K562 (cell line): Measurements from ENCODE around the gene AMIGO3. TPM values are rescaled to one million over a fixed set of nuclear protein-coding genes. Genes with fewer than 3 reads are reported as not detected.
A peak's percentile ranks its signal among the peaks of the same experiment; 100 is the strongest.

Experiments
- ATAC-seq: fragments of 200-7000 bp; cut with Tn5 transposase; 3 replicates; pipeline ENCODE4 v1.9.1; 2020; ENCODE audit warnings: moderate library complexity
- BruUV-seq: library from RNA; stranded (reverse); fragments of 400-500 nt; replicated peaks from 2 replicates; lab custom pipeline; 2021; lab: Mats Ljungman, UMichigan
- CTCF ChIA-PET: fragments of 300-600 bp; formaldehyde crosslinking; extraction: SDS; loops from one replicate; lab custom pipeline; 2021; ENCODE audit warnings: low intra/inter-chr PET ratio; lab: Yijun Ruan, JAX
- POLR2A ChIA-PET: fragments of 300-600, 350-650 bp; sonication (Branson Sonifier 250); formaldehyde crosslinking; extraction: SDS; loops from one replicate; lab custom pipeline; 2021; ENCODE audit warnings: antibody characterized with exemption, inconsistent platforms; lab: Yijun Ruan, JAX
- DNase-seq, 4 experiments: peaks; one replicate each; pipeline versions ENCODE4 v3.0.0 to v3.0.0-alpha.2; 2011 to 2018; ENCODE audit warnings: low spot score in 3 of 4, mixed read lengths in 3 of 4; ENCODE audit errors: extremely low read depth in 1 of 4
- FAIRE-seq: peaks from 2 replicates; lab custom pipeline; 2011; peaks lifted over from hg19 to GRCh38; lab: Jason Lieb, UNC
- H2AFZ ChIP-seq: 2 replicates; pipeline ENCODE4 v1.6.0; 2011; ENCODE audit warnings: low read depth, low read length, control low read depth, inconsistent platforms
- H3K27ac ChIP-seq: fragments of 200-600 bp; 3 replicates; pipeline ENCODE4 v1.8.0; 2011; ENCODE audit warnings: low read depth, mild to moderate bottlenecking, control low read depth, inconsistent platforms, low read length, moderate library complexity, mixed read lengths; ENCODE audit errors: extremely low read depth
- H3K27me3 ChIP-seq, 2 experiments: fragments of 300-600 bp in 1 of 2; 2 replicates in 1 of 2; 3 replicates in 1 of 2; pipeline versions ENCODE4 v1.6.0 to v1.8.0; 2011; ENCODE audit warnings: inconsistent platforms in 2 of 2, low read length in 2 of 2, mild to moderate bottlenecking in 1 of 2, mixed read lengths in 1 of 2, moderate library complexity in 1 of 2; ENCODE audit not compliant: control insufficient read depth in 2 of 2, insufficient read depth in 2 of 2
- H3K36me3 ChIP-seq: fragments of 300-600 bp; 3 replicates; pipeline ENCODE4 v1.8.0; 2011; ENCODE audit warnings: mild to moderate bottlenecking, low read length, inconsistent platforms; ENCODE audit not compliant: control insufficient read depth, insufficient read depth
- H3K4me1 ChIP-seq, 2 experiments: fragments of 200-600 bp in 1 of 2; replicated peaks in 1 of 2; 2 replicates in 1 of 2; 3 replicates in 1 of 2; pipeline versions ENCODE4 v1.5.1 to v1.8.0; 2011; ENCODE audit warnings: inconsistent platforms in 2 of 2, low read length in 2 of 2, mild to moderate bottlenecking in 1 of 2, mixed read lengths in 1 of 2, moderate library complexity in 1 of 2; ENCODE audit not compliant: control insufficient read depth in 2 of 2, insufficient read depth in 2 of 2
- H3K4me2 ChIP-seq: 2 replicates; pipeline ENCODE4 v1.6.1; 2011; ENCODE audit warnings: low read length, control low read depth, inconsistent platforms, mixed read lengths; ENCODE audit not compliant: insufficient read depth
- H3K4me3 ChIP-seq: fragments of 200-600 bp; sonication (generic), shearing (Covaris generic); 2 replicates; pipeline ENCODE4 v1.5.1; 2016; ENCODE audit warnings: control low read depth, inconsistent platforms
- H3K79me2 ChIP-seq: fragments of 200-600 bp; 3 replicates; pipeline ENCODE4 v1.8.0; 2011; ENCODE audit warnings: low read length, inconsistent platforms; ENCODE audit not compliant: control insufficient read depth, insufficient read depth
- H3K9ac ChIP-seq, 2 experiments: 2 replicates each; pipeline versions ENCODE4 v1.6.0 to v1.6.1; 2011; ENCODE audit warnings: low read depth in 2 of 2, low read length in 2 of 2, control low read depth in 1 of 2, inconsistent platforms in 1 of 2, mild to moderate bottlenecking in 1 of 2, mixed read lengths in 1 of 2; ENCODE audit not compliant: insufficient read depth in 1 of 2
- H3K9me1 ChIP-seq: one replicate; pipeline ENCODE4 v1.6.0; 2011; ENCODE audit warnings: inconsistent platforms, mild to moderate bottlenecking, low read length, moderate library complexity; ENCODE audit not compliant: control insufficient read depth, insufficient read depth
- H3K9me3 ChIP-seq: replicated peaks from 2 replicates; pipeline ENCODE4 v1.5.1; 2011; ENCODE audit warnings: low read depth, low read length, inconsistent platforms; ENCODE audit not compliant: control insufficient read depth, insufficient read depth
- H4K20me1 ChIP-seq: replicated peaks from 2 replicates; pipeline ENCODE4 v1.6.1; 2011; ENCODE audit warnings: low read length, inconsistent platforms, mixed read lengths; ENCODE audit not compliant: control insufficient read depth, insufficient read depth
- ATF6 ChIP-seq: sonication (generic); formaldehyde crosslinking; IDR thresholded peaks from 2 replicates; pipeline ENCODE4 v1.4.0; 2020; ENCODE audit warnings: mild to moderate bottlenecking, missing genetic modification reagents
- CEBPB ChIP-seq: fragments of 450-650 bp; IDR thresholded peaks from 2 replicates; pipeline ENCODE4 v1.6.1; 2016; ENCODE audit warnings: missing genetic modification characterization, missing compliant biosample characterization
- MCM5 ChIP-seq: fragments of 450-650 bp; IDR thresholded peaks from 2 replicates; pipeline ENCODE4 v1.6.1; 2016; ENCODE audit warnings: low read depth
- PPARD ChIP-seq: fragments of 250-450 bp; sonication (Bioruptor Pico); IDR thresholded peaks from 2 replicates; pipeline ENCODE4 v1.8.0; 2022; ENCODE audit warnings: inconsistent platforms, mild to moderate bottlenecking, moderate library complexity
- SIN3B ChIP-seq: fragments of 450-650 bp; IDR thresholded peaks from 2 replicates; pipeline ENCODE4 v1.6.1; 2017; ENCODE audit warnings: low read depth, mild to moderate bottlenecking, moderate library complexity
- TEAD2 ChIP-seq: fragments of 450-650 bp; IDR thresholded peaks from 2 replicates; pipeline ENCODE4 v1.6.1; 2016; ENCODE audit warnings: missing genetic modification characterization, control low read depth, missing compliant biosample characterization
- WGBS: fragments of 100-300 bp; shearing (Covaris generic); methylation state at CpG from one replicate; pipeline ENCODE4 v1.1.6; 2016; ENCODE audit warnings: low coverage, mixed read lengths; ENCODE audit not compliant: insufficient coverage; ENCODE audit errors: missing lambda C conversion rate; 5-methylcytosine and 5-hydroxymethylcytosine counted together
- in situ Hi-C: fragments of 300-500 bp; cut with MboI; formaldehyde crosslinking; loops from 4 replicates; pipeline ENCODE4 v1.15.0; 2018; ENCODE audit warnings: inconsistent platforms, mixed read lengths
- intact Hi-C: fragments of 100-400 bp; cut with micrococcal nuclease; formaldehyde crosslinking; loops from 2 replicates; pipeline ENCODE4 v1.14.2; 2022
- polyA plus RNA-seq, 8 experiments: library from polyadenylated mRNA; depleted of rRNA in 4 of 8; stranded (reverse) in 5 of 8; unstranded in 3 of 8; fragments of >200 nt; fragmentation: Nextera tagmentation in 2 of 8; fragmentation: Illumina TruSeq in 1 of 8; extraction: Ambion mirVana in 2 of 8; extraction: Trizol in 1 of 8; gene quantifications; 2 replicates each; pipeline versions ENCODE4 v1.2.1 to v1.2.3, GENCODE V29; 2011 to 2014; ENCODE audit warnings: inconsistent platforms in 1 of 8, missing spikeins in 1 of 8
- total RNA-seq, 7 experiments: library from RNA; depleted of rRNA in 6 of 7; stranded (reverse); fragments of >200 nt in 6 of 7; fragmentation: Illumina TruSeq in 2 of 7; extraction: Trizol in 2 of 7; gene quantifications; 2 replicates each; pipeline versions ENCODE4 v1.2.1 to v1.2.3, GENCODE V29; 2011 to 2021; ENCODE audit warnings: low replicate concordance in 1 of 7

The AMIGO3 gene
- total and polyA plus RNA-seq, 9 of the 15 experiments (the other 6 are each of a cell fraction or from before 2014, with no cell fraction given): 0.13 to 2.8 (median 0.44) TPM; not detected in 4

GRCh38 chr3:49675912-49676311, 43.6 kb downstream of the AMIGO3 start:
- ChIA-PET POLR2A (interaction anchor here (1.0 kb wide), 1 partner anchor 14 kb away, joined by 3 read pairs; the partner anchor contains the start of genes MST1 and RNF123), CTCF (no interaction called here)
- in situ Hi-C loops: no loop called here
- Histone ChIP-seq H3K4me3 (no peak overlapping the region), H3K79me2 (peaks cover 29% of the 10 kb centered on the region), H3K4me1 (peaks cover 17 to 38% of the 10 kb centered on the region in 2 experiments; a peak in 4 of 5 replicates), H3K4me2 (no peak overlapping the region), H3K36me3 (peaks cover 60% of the 10 kb centered on the region; the same call in 2 of the 3 replicates), H3K27me3 (no peaks in the 10 kb centered on the region), H3K9me3 (no peaks in the 10 kb centered on the region), H3K27ac (no peak overlapping the region), H4K20me1 (no peaks in the 10 kb centered on the region; the same call in 1 of the 2 replicates), H3K9ac (peak overlapping the region in 1 of 2 experiments; percentile 98; a peak in 2 of 4 replicates), H2AFZ (no peak overlapping the region), H3K9me1 (peaks cover 5% of the 10 kb centered on the region)
- intact Hi-C loops: no loop called here
- DNase-seq (no peak), FAIRE-seq (no peak), ATAC-seq (no peak)
- 88% methylated on average over 5 of the region's 11 CpGs for WGBS
- TSS peak; percentile 44 for BruUV-seq
- no peak for TF ChIP-seq ATF6 (CRISPR knock-in tag)
- TF ChIP-seq SIN3B: no peak
- TF ChIP-seq PPARD (CRISPR knock-in tag): no peak
- TF ChIP-seq CEBPB (tag): no peak
- TF ChIP-seq MCM5: no peak
- no peak for TF ChIP-seq TEAD2 (tag)
